HG03135 (cell line): ENCODE measurements around the gene SMPD3.

Experiments used
- ATAC-seq: cut with Tn5 transposase; IDR thresholded peaks from one replicate; pipeline ENCODE4 v1.9.1; 2021; ENCODE audit warnings: mild to moderate bottlenecking, moderate library complexity; ENCODE audit not compliant: unreplicated experiment

SMPD3 gene

GRCh38 chr16:68371706-68372380, 76.5 kb downstream of the SMPD3 start:
- ATAC-seq = no peak

- ATAC-seq = no peak
Measured at GRCh38 chr16:68371276-68371651, 77.0 kb downstream of the SMPD3 start.

GRCh38 chr16:68370581-68371275, 77.6 kb downstream of the SMPD3 start:
- no peak for ATAC-seq

- ATAC-seq = peak; percentile 53
Measured at GRCh38 chr16:68369697-68370580, 78.4 kb downstream of the SMPD3 start.

GRCh38 chr16:68369168-68369567, 79.1 kb downstream of the SMPD3 start:
- ATAC-seq = no peak

- no peak for ATAC-seq
Measured at GRCh38 chr16:68368301-68368888, 79.9 kb downstream of the SMPD3 start.

- ATAC-seq = no peak
Measured at GRCh38 chr16:68367891-68368290, 80.4 kb downstream of the SMPD3 start.

- ATAC-seq = no peak
Measured at GRCh38 chr16:68367440-68367839, 80.9 kb downstream of the SMPD3 start.

GRCh38 chr16:68367030-68367429, 81.3 kb downstream of the SMPD3 start:
- no peak for ATAC-seq

- no peak for ATAC-seq
Measured at GRCh38 chr16:68366062-68366461, 82.2 kb downstream of the SMPD3 start.

GRCh38 chr16:68365167-68365817, 83.0 kb downstream of the SMPD3 start:
- ATAC-seq = no peak

- ATAC-seq = no peak
Measured at GRCh38 chr16:68364561-68364998, 83.7 kb downstream of the SMPD3 start.

- no peak for ATAC-seq
Measured at GRCh38 chr16:68363658-68364521, 84.4 kb downstream of the SMPD3 start.

GRCh38 chr16:68362947-68363657, 85.2 kb downstream of the SMPD3 start:
- ATAC-seq = no peak

- no peak for ATAC-seq
Measured at GRCh38 chr16:68362262-68362913, 85.9 kb downstream of the SMPD3 start.

- no peak for ATAC-seq
Measured at GRCh38 chr16:68361485-68361884, 86.8 kb downstream of the SMPD3 start.

- ATAC-seq = no peak
Measured at GRCh38 chr16:68360956-68361355, 87.4 kb downstream of the SMPD3 start.

GRCh38 chr16:68360547-68360946, 87.8 kb downstream of the SMPD3 start:
- no peak for ATAC-seq
